CD4-positive, alpha-beta T cell treated with Interferon gamma for 1 hour (primary cell): ENCODE results near the gene PCDH17.

Source experiments
- DNase-seq: peaks from one replicate; pipeline ENCODE4 v3.0.0-alpha.2; 2020

Gene PCDH17

GRCh38 chr13:57631596-57632275, at the start of gene PCDH17:
Gene PCDH17 (plus strand): TSS chr13:57631744. CDS start chr13:57632547, 803 bp downstream.
- no peak for DNase-seq

- no peak for DNase-seq
Measured at GRCh38 chr13:57582032-57582431, 49.5 kb upstream of the PCDH17 start.

GRCh38 chr13:57583529-57583928, 48.0 kb upstream of the PCDH17 start:
- no peak for DNase-seq

DNA sequence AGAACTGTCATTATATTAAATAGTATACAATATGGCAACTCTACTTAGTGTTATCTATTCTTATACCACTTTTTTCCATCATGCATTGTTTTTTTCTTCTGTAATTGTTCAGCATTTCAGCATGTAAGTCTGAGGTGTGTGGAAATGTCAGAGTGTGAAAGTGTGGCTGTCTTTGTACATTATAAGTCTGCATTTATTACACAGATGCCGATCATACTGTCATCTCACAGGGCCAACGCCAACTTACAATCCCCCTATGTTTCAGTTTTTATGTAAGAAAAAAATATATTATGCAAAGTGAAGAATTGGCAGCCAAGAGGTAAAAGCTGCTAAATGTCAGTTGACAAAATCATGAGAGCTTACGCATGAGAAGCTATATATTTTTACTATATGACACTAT, 42.9 kb upstream of the PCDH17 start:
- DNase-seq, result no peak

- DNase-seq, result no peak
Measured at GRCh38 chr13:57595775-57596174, 35.8 kb upstream of the PCDH17 start.

- no peak for DNase-seq
Measured at GRCh38 chr13:57601536-57601935, 30.0 kb upstream of the PCDH17 start.

GRCh38 chr13:57604442-57604841, 27.1 kb upstream of the PCDH17 start:
- DNase-seq, result no peak

GRCh38 chr13:57611969-57612368, 19.6 kb upstream of the PCDH17 start:
- no peak for DNase-seq

DNA sequence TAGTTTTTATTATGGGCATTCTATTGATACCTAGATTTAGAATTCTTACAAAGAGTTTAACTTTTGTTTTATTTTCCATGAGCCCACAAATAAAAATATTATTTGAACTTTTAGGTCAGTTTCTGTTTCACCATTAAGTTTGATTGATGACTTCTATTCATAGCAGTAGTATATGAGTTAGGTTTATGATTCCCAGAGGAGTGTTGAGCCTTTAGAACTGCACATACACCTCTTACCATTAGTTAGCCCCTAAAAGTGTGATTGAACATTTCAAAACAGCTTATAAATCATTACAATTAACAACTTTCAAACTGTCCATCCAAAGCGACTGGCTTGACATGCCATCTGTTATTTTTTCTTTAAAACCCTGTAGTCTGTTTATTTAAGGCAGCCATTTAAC, 19.0 kb upstream of the PCDH17 start:
- no peak for DNase-seq

DNA sequence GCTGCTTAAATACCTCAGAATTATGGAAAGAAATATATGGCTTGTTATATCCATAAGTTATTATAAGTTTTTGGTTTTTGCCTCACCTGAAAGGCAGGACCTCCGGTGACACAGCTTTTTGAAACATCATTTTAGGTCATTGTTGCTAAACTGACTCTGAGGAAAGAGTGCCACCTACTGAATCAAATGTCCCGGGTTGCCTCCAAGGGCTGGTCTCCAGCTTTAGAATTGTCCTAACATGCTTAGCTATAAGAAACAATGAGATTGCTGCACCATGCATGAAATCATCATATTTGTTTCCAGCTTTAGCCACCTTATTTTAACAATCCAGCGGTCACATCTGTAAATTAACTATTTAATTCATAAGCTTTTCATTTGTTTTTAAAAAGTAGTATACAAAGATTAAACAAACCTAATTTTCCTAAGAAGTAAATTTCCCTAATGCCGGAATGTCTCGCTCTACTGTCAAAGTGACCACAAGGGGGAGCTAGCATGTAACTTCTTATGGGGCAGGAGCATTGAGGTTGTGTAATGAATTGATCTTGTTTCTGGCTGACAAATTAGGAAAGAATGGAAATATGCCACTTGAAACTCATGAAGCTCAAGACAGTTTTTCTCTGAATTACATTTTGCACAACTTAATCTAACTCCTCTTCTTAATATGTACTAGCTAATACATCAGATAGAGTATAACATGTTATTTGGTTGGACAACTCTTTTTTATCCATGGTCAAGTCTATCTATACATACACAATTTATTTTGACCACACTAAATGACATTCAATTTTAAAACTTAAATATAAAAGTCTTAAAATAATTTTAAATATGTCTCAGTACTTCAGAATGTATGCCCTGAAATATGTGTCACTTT, 6.7 kb upstream of the PCDH17 start:
- no peak for DNase-seq

DNA sequence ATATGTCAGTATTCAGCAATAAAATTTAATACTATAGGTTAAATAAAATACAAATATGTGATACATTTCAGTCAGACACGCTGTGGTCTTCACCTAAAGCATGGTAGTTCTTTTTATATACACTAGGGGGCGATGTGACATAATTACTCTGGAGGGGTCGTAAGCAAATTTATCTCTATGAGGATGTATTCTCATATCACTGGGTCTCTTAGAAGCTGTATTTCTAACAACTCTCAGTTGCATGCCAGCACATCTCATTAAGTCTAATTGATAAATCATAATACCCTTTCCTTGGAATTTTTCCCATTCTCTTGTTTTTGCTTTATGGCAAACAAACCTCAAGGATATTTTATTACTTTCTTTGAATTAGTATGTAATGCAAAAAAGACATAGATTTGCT, 3.9 kb upstream of the PCDH17 start:
- no peak for DNase-seq

- no peak for DNase-seq
Measured at GRCh38 chr13:57629391-57629804, 2.1 kb upstream of the PCDH17 start.

DNA sequence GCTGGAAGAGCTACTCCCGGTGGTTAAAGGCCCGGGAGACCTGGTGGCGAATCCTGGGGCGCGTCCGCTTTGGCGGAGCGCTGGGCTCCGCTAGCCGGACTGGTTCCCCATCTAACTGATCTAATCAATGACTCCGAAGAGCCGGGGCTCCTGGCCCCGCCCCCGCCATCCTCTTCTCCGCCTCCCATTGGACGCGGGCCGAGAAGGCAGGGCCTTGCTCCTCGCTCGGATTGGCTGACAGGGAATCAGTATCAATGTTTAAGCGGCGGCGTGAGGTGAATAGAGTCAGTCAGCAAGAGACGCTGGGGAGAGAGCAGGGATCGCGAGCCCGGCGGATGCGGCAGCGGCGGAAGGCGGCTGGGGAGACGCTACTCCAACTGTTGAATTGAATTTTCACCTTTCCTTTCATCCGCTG, 1.7 kb upstream of the PCDH17 start:
- peak; percentile 38 for DNase-seq

- DNase-seq, result no peak
Measured at GRCh38 chr13:57630661-57631595, 616 bp upstream of the PCDH17 start.

GRCh38 chr13:57632276-57633140, 964 bp downstream of the PCDH17 start:
- DNase-seq, result no peak

DNA sequence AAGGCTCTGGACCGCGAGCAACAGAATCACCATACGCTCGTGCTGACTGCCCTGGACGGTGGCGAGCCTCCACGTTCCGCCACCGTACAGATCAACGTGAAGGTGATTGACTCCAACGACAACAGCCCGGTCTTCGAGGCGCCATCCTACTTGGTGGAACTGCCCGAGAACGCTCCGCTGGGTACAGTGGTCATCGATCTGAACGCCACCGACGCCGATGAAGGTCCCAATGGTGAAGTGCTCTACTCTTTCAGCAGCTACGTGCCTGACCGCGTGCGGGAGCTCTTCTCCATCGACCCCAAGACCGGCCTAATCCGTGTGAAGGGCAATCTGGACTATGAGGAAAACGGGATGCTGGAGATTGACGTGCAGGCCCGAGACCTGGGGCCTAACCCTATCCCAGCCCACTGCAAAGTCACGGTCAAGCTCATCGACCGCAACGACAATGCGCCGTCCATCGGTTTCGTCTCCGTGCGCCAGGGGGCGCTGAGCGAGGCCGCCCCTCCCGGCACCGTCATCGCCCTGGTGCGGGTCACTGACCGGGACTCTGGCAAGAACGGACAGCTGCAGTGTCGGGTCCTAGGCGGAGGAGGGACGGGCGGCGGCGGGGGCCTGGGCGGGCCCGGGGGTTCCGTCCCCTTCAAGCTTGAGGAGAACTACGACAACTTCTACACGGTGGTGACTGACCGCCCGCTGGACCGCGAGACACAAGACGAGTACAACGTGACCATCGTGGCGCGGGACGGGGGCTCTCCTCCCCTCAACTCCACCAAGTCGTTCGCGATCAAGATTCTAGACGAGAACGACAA, 1.8 kb downstream of the PCDH17 start:
- no peak for DNase-seq

- no peak for DNase-seq
Measured at GRCh38 chr13:57633950-57634838, 2.6 kb downstream of the PCDH17 start.

DNA sequence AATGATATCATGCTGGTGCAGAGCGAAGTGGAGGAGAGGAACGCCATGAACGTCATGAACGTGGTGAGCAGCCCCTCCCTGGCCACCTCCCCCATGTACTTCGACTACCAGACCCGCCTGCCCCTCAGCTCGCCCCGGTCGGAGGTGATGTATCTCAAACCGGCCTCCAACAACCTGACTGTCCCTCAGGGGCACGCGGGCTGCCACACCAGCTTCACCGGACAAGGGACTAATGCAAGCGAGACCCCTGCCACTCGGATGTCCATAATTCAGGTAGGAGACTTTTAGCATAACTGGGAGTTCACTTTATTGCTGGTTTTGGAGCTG, 3.3 kb downstream of the PCDH17 start:
- DNase-seq, result no peak

GRCh38 chr13:57635541-57636085, 4.1 kb downstream of the PCDH17 start:
- DNase-seq, result no peak

DNA sequence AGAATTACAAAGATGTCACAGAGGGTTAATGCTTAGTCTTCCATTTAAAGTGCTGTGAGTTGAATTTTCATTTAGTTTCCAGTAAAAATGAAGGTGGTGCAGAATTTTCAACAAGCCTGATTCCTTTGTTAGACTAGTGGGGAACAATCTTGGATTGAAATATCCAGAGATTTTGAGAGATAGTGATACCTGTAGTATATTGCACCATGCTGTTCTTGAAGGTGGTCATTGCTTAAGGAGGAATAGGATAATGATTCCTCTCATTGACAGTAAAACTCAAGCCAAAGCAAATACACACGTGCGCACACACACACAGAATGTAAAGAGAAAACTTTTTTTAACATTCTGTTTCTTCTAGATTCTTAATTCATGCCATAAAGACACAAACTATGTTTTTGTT, 5.3 kb downstream of the PCDH17 start:
- no peak for DNase-seq
